ENCODE results near the gene ZBTB9.

GRCh38 chr6:33437666-33438065 lies 16.7 kb upstream of the ZBTB9 start:
- TF ChIP-seq CTCF (conservative IDR thresholded peaks at IDR 0.05; ENCODE audit: low read length) (no peak), EZH2phosphoT487 (IDR thresholded peaks at IDR 0.05; ENCODE audit: borderline replicate concordance) (no peak)
